Measurements from ENCODE around the gene S100PBP.
"Not testable (repeated sequence)": the region's sequence is repeated elsewhere in the genome, so short reads cannot be mapped to it uniquely, and the experiment has no call there.

Gene S100PBP

DNA sequence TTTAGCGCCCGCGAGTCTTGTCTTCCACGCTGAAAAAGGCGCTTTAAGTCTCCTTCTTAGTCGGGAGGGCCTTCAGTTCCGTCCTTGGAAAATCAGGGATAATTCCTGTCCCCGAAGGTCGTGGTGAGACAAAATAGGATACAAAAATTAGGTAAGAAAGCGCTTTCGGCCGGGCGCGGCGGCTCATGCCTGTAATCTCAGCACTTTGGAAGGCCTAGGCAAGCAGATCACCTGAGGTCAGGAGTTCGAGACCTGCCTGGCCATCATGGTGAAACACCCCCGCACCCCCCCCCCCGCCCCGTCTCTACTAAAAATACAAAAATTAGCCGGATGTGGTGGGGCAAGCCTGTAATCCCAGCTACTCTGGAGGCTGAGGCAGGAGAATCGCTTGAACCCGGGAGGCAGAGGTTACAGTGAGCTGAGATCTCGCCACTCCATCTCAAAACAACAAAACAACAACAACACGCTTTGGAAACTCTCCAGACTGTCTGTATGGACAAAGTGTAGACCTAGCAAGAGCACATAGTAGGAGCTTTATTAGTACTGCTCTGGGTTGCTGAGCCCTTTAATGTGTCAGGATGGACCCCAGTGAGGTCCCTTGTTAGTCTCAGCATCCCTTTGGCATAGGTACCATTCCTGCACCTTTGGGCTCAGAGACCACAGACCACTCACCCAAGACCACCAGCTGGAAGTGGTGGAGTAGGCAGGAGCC lies 84.5 kb downstream of the S100PBP start:
- no peak for DNase-seq

DNA sequence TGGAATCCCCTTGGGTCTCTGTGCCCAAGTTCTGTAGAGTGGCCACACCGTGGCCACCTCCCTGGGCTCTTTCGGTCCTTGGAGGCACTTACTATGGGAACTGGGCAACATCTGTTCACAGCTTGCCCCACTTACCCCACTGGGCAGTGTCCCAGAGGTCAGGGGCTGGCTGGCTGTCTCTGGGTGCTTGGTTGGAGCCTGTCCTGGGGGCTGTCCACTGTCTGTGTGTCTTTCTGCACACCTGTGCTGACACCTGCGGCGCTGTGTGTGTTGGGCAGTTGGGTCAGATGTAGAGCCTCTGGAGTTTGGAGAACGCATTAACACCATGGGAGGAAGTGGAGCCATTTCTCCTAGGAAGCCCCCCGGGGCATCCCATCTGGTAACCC lies 85.1 kb downstream of the S100PBP start:
- DNase-seq: no peak

DNA sequence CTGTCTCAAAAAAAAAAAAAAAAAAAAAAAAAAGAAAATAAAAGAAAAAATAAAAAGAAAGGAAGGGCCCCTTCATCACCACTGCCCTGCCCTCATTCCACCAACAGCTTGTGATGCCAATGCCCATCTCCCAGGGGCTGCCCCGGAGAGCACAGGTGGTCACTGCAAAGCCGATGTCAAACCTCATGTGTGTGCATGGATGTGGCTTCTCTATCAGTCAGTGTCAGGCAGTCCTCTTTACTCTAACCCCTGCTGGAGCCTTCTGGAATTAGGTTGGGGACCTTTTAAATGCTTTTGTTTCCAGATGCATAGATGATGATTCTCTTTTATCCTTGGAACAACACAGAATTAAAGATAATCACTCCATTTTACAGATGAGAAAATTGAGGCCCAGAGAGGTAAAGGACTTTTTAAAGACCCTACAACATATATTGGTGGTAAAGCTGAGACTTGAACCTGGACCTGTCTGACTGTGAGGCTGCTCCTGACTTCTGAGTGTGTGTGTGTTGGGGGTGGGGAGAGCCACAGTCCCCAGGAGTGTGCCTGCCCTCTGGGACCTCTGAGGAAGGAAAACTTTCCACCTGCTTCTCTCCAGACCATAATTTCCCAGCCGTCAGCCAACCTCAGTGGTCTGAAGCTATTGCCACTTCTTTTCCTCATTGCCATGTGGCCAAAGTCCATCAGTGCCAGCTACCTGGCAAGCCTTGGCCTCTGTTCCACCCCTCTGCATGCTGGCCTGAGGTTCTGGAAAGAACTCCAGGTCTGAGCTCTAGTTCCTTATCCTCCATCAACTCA lies 86.7 kb downstream of the S100PBP start:
- DNase-seq: no peak

DNA sequence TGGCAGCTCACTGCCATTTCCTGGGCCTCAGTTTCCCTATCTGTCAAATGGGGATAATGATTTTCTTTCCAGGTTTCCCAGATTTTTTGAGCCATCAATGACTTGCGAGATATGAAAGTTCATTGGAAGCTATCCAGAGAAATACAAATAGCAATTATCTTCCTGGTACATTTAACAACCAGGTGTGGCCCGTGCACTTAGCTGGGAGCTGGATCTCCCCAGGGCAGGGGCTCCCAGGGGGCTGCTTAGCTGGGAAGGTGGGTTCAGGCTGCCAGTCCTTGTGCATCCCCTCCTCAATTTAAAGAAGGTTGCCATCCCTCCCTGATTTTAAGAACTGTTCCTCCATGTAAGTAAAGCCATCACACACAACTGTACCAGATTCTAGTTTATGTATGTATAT lies 87.3 kb downstream of the S100PBP start:
- no peak for DNase-seq

DNA sequence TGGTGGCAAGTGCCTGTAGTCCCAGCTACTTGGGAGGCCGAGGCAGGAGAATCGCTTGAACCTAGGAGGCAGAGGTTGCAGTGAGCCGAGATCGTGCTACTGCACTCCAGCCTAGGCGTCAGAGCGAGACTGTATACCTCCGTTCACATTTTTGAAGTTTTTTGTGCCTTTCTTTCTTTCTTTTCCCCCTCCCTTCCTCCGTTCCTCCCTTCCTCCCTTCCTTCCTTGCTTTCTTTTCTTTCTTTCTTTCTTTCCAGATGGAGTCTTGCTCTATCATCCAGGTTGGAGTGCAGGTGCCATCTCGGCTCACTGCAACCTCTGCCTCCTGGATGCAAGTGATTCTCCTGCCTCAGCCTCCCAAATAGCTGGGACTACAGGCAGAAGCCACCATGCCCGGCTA lies 88.1 kb downstream of the S100PBP start:
- DNase-seq: not testable (repeated sequence)

DNA sequence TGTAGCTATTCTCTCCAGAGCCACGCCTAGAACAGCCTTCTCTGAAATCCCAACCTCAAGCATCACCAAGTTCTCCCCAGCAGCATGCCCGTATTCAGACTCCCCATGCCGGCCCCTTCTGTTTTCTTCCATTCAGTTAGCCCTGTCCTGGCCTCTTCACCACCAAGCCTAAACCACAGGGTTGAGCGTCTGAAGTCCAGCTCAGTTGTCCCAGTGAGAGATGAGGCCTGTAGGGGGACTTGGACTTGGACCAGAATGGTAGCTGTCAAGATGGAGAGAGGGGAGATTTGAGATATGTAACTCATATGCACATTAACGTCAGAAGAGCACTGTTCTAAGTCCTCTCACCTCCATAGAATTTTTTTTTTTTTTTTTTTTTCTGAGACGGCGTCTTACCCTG lies 89.2 kb downstream of the S100PBP start:
- no peak for DNase-seq

DNA sequence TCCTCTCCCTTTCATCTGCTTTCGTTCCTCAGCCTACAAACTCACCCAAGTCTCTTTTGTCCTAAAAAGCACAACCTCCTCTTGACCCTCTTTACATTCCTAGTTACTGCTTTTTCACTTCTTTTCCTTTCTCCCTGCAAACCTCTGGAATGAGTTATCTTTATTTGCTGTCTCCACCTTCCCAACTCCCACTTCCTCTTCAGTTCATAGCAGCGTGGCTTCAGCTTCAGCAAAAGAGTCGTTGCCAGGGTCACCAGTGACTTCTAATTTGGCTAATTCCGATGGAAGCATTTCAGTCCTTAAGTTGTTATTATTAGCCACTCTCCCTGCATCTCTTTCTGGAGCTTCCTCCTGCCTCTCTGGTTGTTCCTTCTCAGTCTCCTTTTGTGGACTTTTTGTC lies 90.0 kb downstream of the S100PBP start:
- no peak for DNase-seq
